Liver (tissue), 9 donors: ENCODE results near the gene RNF34. TPM values are rescaled to one million over a fixed set of nuclear protein-coding genes. Genes with fewer than 3 reads are reported as not detected.

Source experiments
- DNase-seq: peaks from one replicate; pipeline ENCODE4 v3.0.0-alpha.2; 2017; ENCODE audit warnings: low spot score
- H3K27ac ChIP-seq, 2 donors: one replicate each; pipeline ENCODE4 v1.7.0; 2013; ENCODE audit warnings: inconsistent platforms in 2 of 2, low read length in 2 of 2, control low read depth in 1 of 2, low read depth in 1 of 2, mild to moderate bottlenecking in 1 of 2
- H3K27me3 ChIP-seq, 4 donors: one replicate each; pipeline versions ENCODE4 v1.6.1 to v1.7.0; 2013; ENCODE audit warnings: low read length in 3 of 4, inconsistent platforms in 1 of 4, mild to moderate bottlenecking in 1 of 4, moderate library complexity in 1 of 4; ENCODE audit not compliant: control insufficient read depth in 4 of 4, insufficient read depth in 4 of 4
- H3K36me3 ChIP-seq, 4 donors: one replicate each; pipeline versions ENCODE4 v1.6.1 to v1.7.0; 2013; ENCODE audit warnings: low read length in 3 of 4, mild to moderate bottlenecking in 3 of 4, low read depth in 1 of 4, moderate library complexity in 1 of 4; ENCODE audit not compliant: control insufficient read depth in 4 of 4, insufficient read depth in 3 of 4
- H3K4me1 ChIP-seq, 4 donors: one replicate each; pipeline versions ENCODE4 v1.6.1 to v1.7.0; 2013; ENCODE audit warnings: low read length in 3 of 4, mild to moderate bottlenecking in 3 of 4, moderate library complexity in 1 of 4; ENCODE audit not compliant: control insufficient read depth in 4 of 4, insufficient read depth in 4 of 4
- H3K4me3 ChIP-seq, 3 donors: one replicate each; pipeline versions ENCODE4 v1.6.1 to v1.7.0; 2013; ENCODE audit warnings: low read length in 3 of 3, control low read depth in 1 of 3, low read depth in 1 of 3, mild to moderate bottlenecking in 1 of 3
- H3K9ac ChIP-seq, 2 donors: one replicate each; pipeline ENCODE4 v1.7.0; 2013; ENCODE audit warnings: low read length in 2 of 2, mild to moderate bottlenecking in 2 of 2, moderate library complexity in 2 of 2, control low read depth in 1 of 2, low read depth in 1 of 2
- H3K9me3 ChIP-seq, 4 donors: one replicate each; pipeline versions ENCODE4 v1.6.1 to v1.7.0; 2013; ENCODE audit warnings: low read length in 3 of 4; ENCODE audit not compliant: control insufficient read depth in 4 of 4
- FOXA1 ChIP-seq: IDR thresholded peaks from 2 replicates; pipeline ENCODE4 v1.6.1; 2016; ENCODE audit warnings: antibody characterized with exemption
- FOXA2 ChIP-seq: IDR thresholded peaks from 2 replicates; pipeline ENCODE4 v1.6.1; 2016; ENCODE audit warnings: antibody characterized with exemption
- HNF4G ChIP-seq: IDR thresholded peaks from 2 replicates; pipeline ENCODE4 v1.6.1; 2016; ENCODE audit warnings: antibody characterized with exemption
- RAD21 ChIP-seq, 2 donors: IDR thresholded peaks; 2 replicates each; pipeline ENCODE4 v1.6.1; 2016; ENCODE audit warnings: antibody characterized with exemption in 2 of 2, mild to moderate bottlenecking in 2 of 2
- RXRA ChIP-seq, 2 donors: IDR thresholded peaks; 2 replicates each; pipeline ENCODE4 v1.6.1; 2017 to 2018; ENCODE audit warnings: antibody characterized with exemption in 2 of 2, mild to moderate bottlenecking in 1 of 2
- SP1 ChIP-seq: IDR thresholded peaks from 2 replicates; pipeline ENCODE4 v1.6.1; 2018; ENCODE audit warnings: antibody characterized with exemption, mild to moderate bottlenecking
- TAF1 ChIP-seq: conservative IDR thresholded peaks from 2 replicates; pipeline ENCODE4 v1.6.1; 2016; ENCODE audit warnings: antibody characterized with exemption, mild to moderate bottlenecking
- WGBS: extraction: QIAGEN DNeasy Blood & Tissue Kit; methylation state at CpG from one replicate; pipeline ENCODE4 v1.1.7; 2013; 5-methylcytosine and 5-hydroxymethylcytosine counted together
- polyA plus RNA-seq, 2 donors: library from polyadenylated mRNA; stranded (reverse) in 1 of 2; unstranded in 1 of 2; fragments of 200-250 nt in 1 of 2; fragments of >200 nt in 1 of 2; fragmentation: Nextera tagmentation in 1 of 2; extraction: Ambion mirVana in 1 of 2; gene quantifications; one replicate each; pipeline versions ENCODE4 v1.2.1 to v1.2.3, GENCODE V29; 2013 to 2015
- total RNA-seq, 2 donors: library from RNA; depleted of rRNA; stranded (reverse); fragments of >200 nt; gene quantifications; one replicate each; pipeline ENCODE4 v1.2.3, GENCODE V29; 2014
- TF ChIP-seq, protein P1 (sequence below): IDR thresholded peaks from 2 replicates; pipeline ENCODE4 v1.6.1; 2016; ENCODE audit warnings: antibody characterized with exemption
- TF ChIP-seq, protein P2 (sequence below): IDR thresholded peaks from 2 replicates; pipeline ENCODE4 v1.6.1; 2016; ENCODE audit warnings: antibody characterized with exemption, mild to moderate bottlenecking
- TF ChIP-seq, protein P3 (sequence below): IDR thresholded peaks from 2 replicates; pipeline ENCODE4 v1.6.1; 2016; ENCODE audit warnings: antibody characterized with exemption
- donor health status: healthy.
- donor health status: healthy.
- donor health status: healthy.
- donor health status: healthy.
- donor health status: healthy.

The RNF34 gene
- total and polyA plus RNA-seq, 4 donors, result 9.5 to 27.7 (median 17.9) TPM

DNA sequence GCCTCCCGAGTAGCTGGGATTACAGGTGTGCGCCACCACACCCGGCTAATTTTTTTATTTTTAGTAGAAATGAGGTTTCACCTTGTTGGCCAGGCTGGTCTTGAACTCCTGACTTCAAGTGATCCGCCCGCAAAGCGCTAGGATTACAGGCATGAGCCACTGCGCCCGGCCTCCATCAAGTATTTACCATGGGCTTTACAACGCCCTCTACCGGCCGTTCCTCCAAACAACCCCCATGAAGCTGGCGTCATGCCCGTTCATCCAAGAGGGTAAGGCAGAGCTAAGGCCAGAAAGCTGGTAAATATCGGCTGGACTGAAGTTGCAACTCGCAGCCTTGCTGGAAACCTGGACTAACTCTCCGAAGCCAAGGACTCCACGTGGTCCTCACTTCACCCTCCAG, 41.6 kb downstream of the RNF34 start:
- TF ChIP-seq SP1 (no peak), RXRA (IDR thresholded peaks at IDR 0.05) (no peak), TAF1 (no peak), HNF4G (no peak)
- TF ChIP-seq, protein P1, sequence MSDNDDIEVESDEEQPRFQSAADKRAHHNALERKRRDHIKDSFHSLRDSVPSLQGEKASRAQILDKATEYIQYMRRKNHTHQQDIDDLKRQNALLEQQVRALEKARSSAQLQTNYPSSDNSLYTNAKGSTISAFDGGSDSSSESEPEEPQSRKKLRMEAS, result no peak
- 88% methylated on average over 17 of the region's 17 CpGs for WGBS
- Histone ChIP-seq H3K4me1 (no peaks in the 10 kb centered on the region), H3K9me3 (no peaks in the 10 kb centered on the region), H3K27ac (no peak overlapping the region), H3K4me3 (no peak overlapping the region), H3K36me3 (peaks cover 11 to 48% (median 18%) of the 10 kb centered on the region in 4 donors), H3K9ac (no peak overlapping the region), H3K27me3 (no peaks in the 10 kb centered on the region)
- DNase-seq, result no peak

DNA sequence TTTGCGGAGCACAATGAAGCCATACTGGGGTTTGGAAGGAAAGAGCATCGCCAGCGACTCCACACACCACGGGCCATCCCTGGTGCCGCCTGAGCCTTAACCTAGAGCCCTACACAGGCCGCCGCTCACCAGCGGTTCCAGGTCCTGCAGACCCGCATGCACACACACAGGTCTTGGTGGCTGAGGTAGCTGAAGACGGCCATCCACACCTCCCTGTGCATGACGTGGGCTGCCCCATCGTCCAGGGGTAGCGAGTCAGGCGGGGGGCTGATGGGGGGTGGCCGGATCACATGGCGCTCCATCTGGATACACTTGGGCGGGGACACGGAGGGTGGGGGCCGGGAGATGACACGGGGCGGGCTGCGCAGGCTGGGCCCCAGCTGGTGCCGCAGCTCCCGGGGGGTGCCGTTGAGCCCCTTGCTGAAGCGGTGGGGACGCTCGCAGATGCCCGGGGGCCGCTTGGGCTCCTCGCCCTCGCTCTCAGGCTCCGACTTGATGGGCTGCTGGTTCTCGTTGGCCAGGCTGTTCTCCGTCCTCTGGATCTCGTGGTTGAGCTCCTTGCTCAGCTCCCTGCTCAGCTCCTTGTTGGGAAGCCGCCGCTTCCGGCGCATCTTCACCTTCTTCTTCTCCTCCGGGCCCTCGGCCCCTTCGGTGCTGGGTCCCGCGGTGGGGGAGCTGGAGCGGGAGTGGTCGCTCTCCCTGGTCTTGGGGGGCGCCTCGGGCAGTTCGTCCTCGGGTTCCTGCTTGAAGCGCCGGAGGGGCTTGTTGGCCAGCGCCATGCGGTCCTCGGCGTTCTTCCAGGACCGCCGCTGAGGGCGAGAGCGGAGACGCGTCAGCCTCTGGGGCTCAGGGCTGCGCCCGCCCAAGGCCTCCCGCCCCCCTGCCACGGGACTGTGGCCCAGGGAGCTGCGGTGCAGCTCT, 42.4 kb downstream of the RNF34 start:
- no peak overlapping the region for H3K27ac ChIP-seq
- H3K36me3 ChIP-seq, result peaks cover 11 to 46% (median 18%) of the 10 kb centered on the region in 4 donors
- H3K9ac ChIP-seq, result no peak overlapping the region
- WGBS, result 97% methylated on average over 68 of the region's 68 CpGs
- H3K4me1 ChIP-seq, result peaks cover 0 to 5% (median 1%) of the 10 kb centered on the region in 4 donors
- H3K9me3 ChIP-seq, result no peaks in the 10 kb centered on the region
- TF ChIP-seq FOXA2, result no peak
- TF ChIP-seq RAD21 (IDR thresholded peaks at IDR 0.05), result no peak
- TF ChIP-seq RXRA (IDR thresholded peaks at IDR 0.05), result no peak
- TF ChIP-seq, protein P2, sequence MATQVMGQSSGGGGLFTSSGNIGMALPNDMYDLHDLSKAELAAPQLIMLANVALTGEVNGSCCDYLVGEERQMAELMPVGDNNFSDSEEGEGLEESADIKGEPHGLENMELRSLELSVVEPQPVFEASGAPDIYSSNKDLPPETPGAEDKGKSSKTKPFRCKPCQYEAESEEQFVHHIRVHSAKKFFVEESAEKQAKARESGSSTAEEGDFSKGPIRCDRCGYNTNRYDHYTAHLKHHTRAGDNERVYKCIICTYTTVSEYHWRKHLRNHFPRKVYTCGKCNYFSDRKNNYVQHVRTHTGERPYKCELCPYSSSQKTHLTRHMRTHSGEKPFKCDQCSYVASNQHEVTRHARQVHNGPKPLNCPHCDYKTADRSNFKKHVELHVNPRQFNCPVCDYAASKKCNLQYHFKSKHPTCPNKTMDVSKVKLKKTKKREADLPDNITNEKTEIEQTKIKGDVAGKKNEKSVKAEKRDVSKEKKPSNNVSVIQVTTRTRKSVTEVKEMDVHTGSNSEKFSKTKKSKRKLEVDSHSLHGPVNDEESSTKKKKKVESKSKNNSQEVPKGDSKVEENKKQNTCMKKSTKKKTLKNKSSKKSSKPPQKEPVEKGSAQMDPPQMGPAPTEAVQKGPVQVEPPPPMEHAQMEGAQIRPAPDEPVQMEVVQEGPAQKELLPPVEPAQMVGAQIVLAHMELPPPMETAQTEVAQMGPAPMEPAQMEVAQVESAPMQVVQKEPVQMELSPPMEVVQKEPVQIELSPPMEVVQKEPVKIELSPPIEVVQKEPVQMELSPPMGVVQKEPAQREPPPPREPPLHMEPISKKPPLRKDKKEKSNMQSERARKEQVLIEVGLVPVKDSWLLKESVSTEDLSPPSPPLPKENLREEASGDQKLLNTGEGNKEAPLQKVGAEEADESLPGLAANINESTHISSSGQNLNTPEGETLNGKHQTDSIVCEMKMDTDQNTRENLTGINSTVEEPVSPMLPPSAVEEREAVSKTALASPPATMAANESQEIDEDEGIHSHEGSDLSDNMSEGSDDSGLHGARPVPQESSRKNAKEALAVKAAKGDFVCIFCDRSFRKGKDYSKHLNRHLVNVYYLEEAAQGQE, result no peak
- TF ChIP-seq, protein P3, sequence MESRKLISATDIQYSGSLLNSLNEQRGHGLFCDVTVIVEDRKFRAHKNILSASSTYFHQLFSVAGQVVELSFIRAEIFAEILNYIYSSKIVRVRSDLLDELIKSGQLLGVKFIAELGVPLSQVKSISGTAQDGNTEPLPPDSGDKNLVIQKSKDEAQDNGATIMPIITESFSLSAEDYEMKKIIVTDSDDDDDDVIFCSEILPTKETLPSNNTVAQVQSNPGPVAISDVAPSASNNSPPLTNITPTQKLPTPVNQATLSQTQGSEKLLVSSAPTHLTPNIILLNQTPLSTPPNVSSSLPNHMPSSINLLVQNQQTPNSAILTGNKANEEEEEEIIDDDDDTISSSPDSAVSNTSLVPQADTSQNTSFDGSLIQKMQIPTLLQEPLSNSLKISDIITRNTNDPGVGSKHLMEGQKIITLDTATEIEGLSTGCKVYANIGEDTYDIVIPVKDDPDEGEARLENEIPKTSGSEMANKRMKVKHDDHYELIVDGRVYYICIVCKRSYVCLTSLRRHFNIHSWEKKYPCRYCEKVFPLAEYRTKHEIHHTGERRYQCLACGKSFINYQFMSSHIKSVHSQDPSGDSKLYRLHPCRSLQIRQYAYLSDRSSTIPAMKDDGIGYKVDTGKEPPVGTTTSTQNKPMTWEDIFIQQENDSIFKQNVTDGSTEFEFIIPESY, result no peak
- TF ChIP-seq, protein P1, result no peak
- no peak for TF ChIP-seq HNF4G
- no peak for TF ChIP-seq FOXA1
- H3K4me3 ChIP-seq, result no peak overlapping the region
- H3K27me3 ChIP-seq, result no peaks in the 10 kb centered on the region
- no peak for DNase-seq
